HG02885 (cell line): ENCODE data around the gene GASK1A.

Experiments used
- ATAC-seq: cut with Tn5 transposase; IDR thresholded peaks from one replicate; pipeline ENCODE4 v1.9.1; 2021; ENCODE audit warnings: mild to moderate bottlenecking; ENCODE audit not compliant: unreplicated experiment, poor library complexity

The GASK1A gene

DNA sequence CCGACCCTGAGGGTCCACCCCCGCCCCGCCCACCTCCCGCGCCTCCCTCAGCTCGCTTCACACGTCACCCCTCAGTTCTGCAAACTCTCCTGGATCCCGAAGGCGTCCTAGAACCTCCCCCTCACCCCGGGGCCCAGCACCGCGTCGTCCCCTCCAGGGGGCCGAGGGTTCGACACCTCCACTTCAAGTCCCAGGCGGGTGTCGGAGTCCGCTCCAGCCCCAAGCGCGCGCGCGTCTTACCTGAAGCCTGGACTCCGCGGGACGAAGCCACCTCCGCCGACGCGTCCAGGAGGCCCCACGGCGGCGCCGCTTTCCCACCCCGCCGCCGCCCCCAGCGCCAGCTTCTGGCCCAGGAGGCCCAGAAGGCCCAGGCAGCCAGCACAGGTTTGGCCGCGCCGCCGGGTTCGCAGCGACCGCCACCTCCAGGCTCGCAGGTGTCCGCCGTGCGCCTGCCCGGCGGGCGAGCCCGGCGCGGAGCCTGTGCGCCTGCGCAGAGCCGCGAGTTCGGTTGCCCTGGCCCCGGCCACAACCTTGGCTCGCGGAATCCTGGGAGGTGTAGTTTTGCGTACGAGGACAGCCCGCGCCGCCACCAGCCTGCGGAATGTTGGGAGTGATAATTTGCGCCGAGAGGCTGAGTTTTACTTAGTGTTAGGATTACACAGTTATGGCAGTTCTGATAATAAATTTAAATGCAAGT is 126.6 kb downstream of the GASK1A start, which contains the start of gene POMGNT2:
Gene POMGNT2, minus strand, starts transcription at position 484 of the 697 bp plus-strand sequence. CDS start 24,648 bp downstream, outside the sequence.
- ATAC-seq: peak; percentile 97

DNA sequence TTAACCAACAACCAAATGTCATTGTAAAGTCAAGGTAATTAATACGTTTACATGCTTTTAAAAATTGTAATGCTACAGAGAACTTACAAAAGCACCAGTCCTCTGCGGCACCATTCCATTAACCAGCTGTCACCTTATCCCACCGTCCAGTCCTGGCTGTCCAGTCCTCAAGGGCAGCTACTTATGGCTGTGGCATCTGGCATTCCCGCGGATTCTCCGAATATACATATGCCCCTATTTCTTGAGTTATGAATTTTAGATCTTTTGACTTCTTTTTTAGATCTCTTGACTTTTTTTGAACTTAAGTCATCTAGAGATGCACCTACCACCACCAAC is 127.2 kb downstream of the GASK1A start:
- ATAC-seq: no peak
